ENCODE data around the gene MAP1B. TPM values are rescaled to one million over a fixed set of nuclear protein-coding genes. Genes with fewer than 3 reads are reported as not detected.

Gene MAP1B
- polyA plus RNA-seq, 2 of the 4 experiments (the other 2 are of a cell fraction): 40.2 to 73.0 TPM

- no peak overlapping the region for H3K4me2 ChIP-seq
- FAIRE-seq (no peak), ATAC-seq (no peak), DNase-seq (ENCODE audit: low read depth in 1 of 2, low spot score in 1 of 2) (no peak)
- ChIA-PET CTCF (interaction anchor here (1.4 kb wide), 1 partner anchor 191 kb away, joined by 4 read pairs; no protein-coding TSS in a partner anchor), POLR2A (interaction anchor here (0.6 kb wide), 1 partner anchor 182 kb away, joined by 3 read pairs; no protein-coding TSS in a partner anchor)
- no peak for TF ChIP-seq JUN (IDR thresholded peaks at IDR 0.05)
- TF ChIP-seq RFX5 (IDR thresholded peaks at IDR 0.05): no peak
- no peak for TF ChIP-seq ZC3H11A (IDR thresholded peaks at IDR 0.05)
- TF ChIP-seq FOSB (CRISPR knock-in tag; IDR thresholded peaks at IDR 0.05): no peak
- TF ChIP-seq EHMT2 (IDR thresholded peaks at IDR 0.05; ENCODE audit: low read depth): no peak
- no peak for TF ChIP-seq ZSCAN20 (CRISPR knock-in tag; IDR thresholded peaks at IDR 0.05)
- TF ChIP-seq MAX (IDR thresholded peaks at IDR 0.05): no peak
- TF ChIP-seq PBX3 (IDR thresholded peaks at IDR 0.05): no peak
- no peak for TF ChIP-seq ESRRA (IDR thresholded peaks at IDR 0.05; ENCODE audit: borderline replicate concordance, low read length)
- no peak for TF ChIP-seq CEBPB (IDR thresholded peaks at IDR 0.05)
- no peak for TF ChIP-seq ELK1 (IDR thresholded peaks at IDR 0.05; ENCODE audit: low read depth, low read length)
- TF ChIP-seq HEYL (CRISPR knock-in tag; IDR thresholded peaks at IDR 0.05): no peak
- no peak for TF ChIP-seq HMGXB4 (CRISPR knock-in tag; IDR thresholded peaks at IDR 0.05; ENCODE audit: borderline replicate concordance)
- no peak for TF ChIP-seq HES2 (IDR thresholded peaks at IDR 0.05)
- no peak for TF ChIP-seq CHD2 (IDR thresholded peaks at IDR 0.05; ENCODE audit: low read length, partially characterized antibody)
- no peak for TF ChIP-seq POLR2AphosphoS2 (conservative IDR thresholded peaks at IDR 0.05; ENCODE audit: low read length)
- no peak for TF ChIP-seq MAZ (IDR thresholded peaks at IDR 0.05; ENCODE audit: borderline replicate concordance, low read depth, low read length)
- TF ChIP-seq MYC (IDR thresholded peaks at IDR 0.05; ENCODE audit: borderline replicate concordance, low read length): no peak
- no peak overlapping the region for H3K27ac ChIP-seq
- no peak overlapping the region for H3K4me3 ChIP-seq
- H3K4me1 ChIP-seq: peaks cover 50% of the 10 kb centered on the region
- no peaks in the 10 kb centered on the region for H3K9me3 ChIP-seq
These were observed 10.0 kb downstream of the MAP1B start for GRCh38 chr5:72117307-72117706.

GRCh38 chr5:72121052-72121779 lies 13.9 kb downstream of the MAP1B start:
- FAIRE-seq: no peak
- peak in 1 of 2 experiments; percentile 22; a peak in 1 of 6 replicates for ATAC-seq
- ChIA-PET CTCF (interaction anchor here (1.0 to 3.0 kb wide), 4 partner anchors 11 to 339 kb away, joined by 3 to 9 read pairs (median 3); no protein-coding TSS in a partner anchor), POLR2A (interaction anchor here (1.2 kb wide), 1 partner anchor 54 kb away, joined by 3 read pairs; no protein-coding TSS in a partner anchor)
- H3K9me3 ChIP-seq: no peaks in the 10 kb centered on the region
- DNase-seq (ENCODE audit: low read depth in 1 of 2, low spot score in 1 of 2): no peak
- no peak overlapping the region for H3K4me3 ChIP-seq
- peak overlapping the region; percentile 5; the same call in 1 of the 3 replicates for H3K4me2 ChIP-seq
- peaks cover 56% of the 10 kb centered on the region for H3K4me1 ChIP-seq
- 82% methylated on average over 12 of the region's 12 CpGs for WGBS (ENCODE audit: missing lambda C conversion rate)
- TF ChIP-seq SMC3 (IDR thresholded peaks at IDR 0.05) (no peak), POLR2AphosphoS2 (conservative IDR thresholded peaks at IDR 0.05; ENCODE audit: low read length) (0 out of 2 replicates have a peak, but pooled peaks have one; percentile 66)
- H3K27ac ChIP-seq: no peak overlapping the region
